HCT116 (cell line): Measurements from ENCODE around the gene CMTM8.

Experiments
- CTCF ChIP-seq, 3 experiments: fragments of 200-600 bp in 1 of 3; sonication (generic) in 1 of 3; IDR thresholded peaks in 2 of 3; conservative IDR thresholded peaks in 1 of 3; 2 replicates each; pipeline ENCODE4 v1.5.1; 2012 to 2017; ENCODE audit warnings: low read depth in 2 of 3, low read length in 2 of 3, antibody characterized with exemption in 1 of 3, borderline replicate concordance in 1 of 3, control low read depth in 1 of 3, mild to moderate bottlenecking in 1 of 3, mixed read lengths in 1 of 3, mixed run types in 1 of 3, moderate library complexity in 1 of 3; ENCODE audit not compliant: insufficient read depth in 1 of 3
- EZH2 ChIP-seq: fragments of 200-600 bp; sonication (generic); IDR thresholded peaks from 2 replicates; pipeline ENCODE4 v1.6.1; 2017; ENCODE audit warnings: antibody characterized with exemption, mixed run types
- JUND ChIP-seq: IDR thresholded peaks from 2 replicates; pipeline ENCODE4 v1.6.1; 2012
- MAX ChIP-seq: IDR thresholded peaks from 2 replicates; pipeline ENCODE4 v1.6.1; 2012
- POLR2AphosphoS5 ChIP-seq: IDR thresholded peaks from 2 replicates; pipeline ENCODE4 v1.6.1; 2011; ENCODE audit warnings: mild to moderate bottlenecking, low read depth, low read length, moderate library complexity
- YY1 ChIP-seq: IDR thresholded peaks from 2 replicates; pipeline ENCODE4 v1.6.1; 2011; ENCODE audit warnings: low read length, low read depth, moderate library complexity, mild to moderate bottlenecking; ENCODE audit not compliant: insufficient replicate concordance; ENCODE audit errors: extremely low read depth

GRCh38 chr3:32349184-32349583, 110.7 kb downstream of the CMTM8 start:
- TF ChIP-seq CTCF (IDR thresholded peaks at IDR 0.05 in 2 of 3, conservative IDR thresholded peaks at IDR 0.05 in 1 of 3; ENCODE audit: borderline replicate concordance in 1 of 3, insufficient read depth in 1 of 3, low read depth in 2 of 3, low read length in 2 of 3) (no peak), JUND (no peak), POLR2AphosphoS5 (no peak), EZH2 (no peak), YY1 (no peak), MAX (no peak)
